ENCODE measurements around the gene PABPC1L2A. TPM values are rescaled to one million over a fixed set of nuclear protein-coding genes. Genes with fewer than 3 reads are reported as not detected.
"Not testable (repeated sequence)": the region's sequence is repeated elsewhere in the genome, so short reads cannot be mapped to it uniquely, and the experiment has no call there.

Gene PABPC1L2A
- total RNA-seq, 1 donor from 2014 or later: not detected

- Mint-ChIP-seq H3K27me3 (ENCODE audit: low read depth) (peaks cover 15% of the 10 kb centered on the region), H3K9me3 (peaks cover 26% of the 10 kb centered on the region), H3K4me1 (no peaks in the 10 kb centered on the region), H3K27ac (no peak overlapping the region), H3K4me3 (no peak overlapping the region), H3K36me3 (no peaks in the 10 kb centered on the region)
- no peak for TF ChIP-seq CTCF (IDR thresholded peaks at IDR 0.05; ENCODE audit: unreplicated experiment)
- DNase-seq (ENCODE audit: low spot score in 2 of 2, unreplicated experiment in 2 of 2): no peak
Observed at GRCh38 chrX:73069365-73070035, 9.8 kb downstream of the PABPC1L2A start.

- no peak for DNase-seq (ENCODE audit: low spot score in 2 of 2, unreplicated experiment in 2 of 2)
- peaks cover 26% of the 10 kb centered on the region for H3K9me3 Mint-ChIP-seq
- no peaks in the 10 kb centered on the region for H3K36me3 Mint-ChIP-seq
- no peak overlapping the region for H3K4me3 Mint-ChIP-seq
- no peaks in the 10 kb centered on the region for H3K4me1 Mint-ChIP-seq
- TF ChIP-seq CTCF (IDR thresholded peaks at IDR 0.05; ENCODE audit: unreplicated experiment): no peak
- no peak overlapping the region for H3K27ac Mint-ChIP-seq
- peaks cover 8% of the 10 kb centered on the region for H3K27me3 Mint-ChIP-seq (ENCODE audit: low read depth)
Observed at GRCh38 chrX:73068467-73069364, 10.6 kb downstream of the PABPC1L2A start.

- DNase-seq (ENCODE audit: low spot score in 2 of 2, unreplicated experiment in 2 of 2); H3K27me3 Mint-ChIP-seq (ENCODE audit: low read depth); H3K4me1 Mint-ChIP-seq; H3K36me3 Mint-ChIP-seq; H3K27ac Mint-ChIP-seq; H3K4me3 Mint-ChIP-seq: not testable (repeated sequence)
- H3K9me3 Mint-ChIP-seq: peaks cover 23% of the 10 kb centered on the region
Observed at GRCh38 chrX:73067761-73068466, 11.4 kb downstream of the PABPC1L2A start.

GRCh38 chrX:73028876-73029275, 50.4 kb downstream of the PABPC1L2A start:
- Mint-ChIP-seq H3K4me1 (no peaks in the 10 kb centered on the region), H3K27me3 (ENCODE audit: low read depth) (no peaks in the 10 kb centered on the region), H3K9me3 (peaks cover 61% of the 10 kb centered on the region), H3K27ac (no peak overlapping the region), H3K4me3 (no peak overlapping the region), H3K36me3 (no peaks in the 10 kb centered on the region)
- no peak for TF ChIP-seq CTCF (IDR thresholded peaks at IDR 0.05; ENCODE audit: unreplicated experiment)
- no peak for DNase-seq (ENCODE audit: low spot score in 2 of 2, unreplicated experiment in 2 of 2)

Other genes starting within 250 kb of the PABPC1L2A start
- gene FAM236C, start 166.9 kb downstream of the PABPC1L2A start, total RNA-seq: not detected in 3 replicates
- not detected in 3 replicates for gene FAM236A, start 141.3 kb downstream of the PABPC1L2A start, total RNA-seq
- gene DMRTC1, start 135.7 kb downstream of the PABPC1L2A start, total RNA-seq: 0.65 to 2.1 TPM (median 0.88 TPM) in 3 replicates
- not detected in 3 replicates for gene PABPC1L2B, start 76.6 kb downstream of the PABPC1L2A start, total RNA-seq
- 1.00 to 1.3 TPM (median 1.1 TPM) in 3 replicates for gene NAP1L2, start 135.3 kb upstream of the PABPC1L2A start, total RNA-seq

Measured in mesothelial cell of epicardium (in vitro differentiated cells).